Measurements from ENCODE around the gene MAP4K4.

The MAP4K4 gene

DNA sequence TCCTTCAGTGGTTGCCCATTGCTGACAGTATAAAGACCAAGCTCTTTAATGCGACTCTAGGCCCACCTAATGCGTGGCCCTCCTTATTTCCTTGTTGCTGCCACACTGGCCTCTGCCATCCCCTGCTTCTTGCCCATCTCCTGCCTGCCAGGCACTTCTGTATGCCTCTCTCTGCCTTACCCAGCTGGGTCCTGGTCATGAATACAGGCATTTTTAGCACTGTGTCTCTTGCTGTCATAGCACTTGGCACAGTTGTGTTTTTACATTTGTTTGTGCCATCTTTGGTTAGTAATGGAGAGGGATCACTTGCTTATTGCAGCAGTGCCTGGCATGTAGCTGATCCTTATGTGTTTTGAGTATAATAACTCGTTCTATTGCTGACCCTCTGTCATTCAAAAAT lies 38.7 kb downstream of the MAP4K4 start:
- no peaks in the 10 kb centered on the region for H3K9me3 ChIP-seq (ENCODE audit: insufficient read depth, low read length)
- no peak overlapping the region for H3K4me3 ChIP-seq (ENCODE audit: insufficient read depth, low read length, poor library complexity, severe bottlenecking)
- peaks cover 98% of the 10 kb centered on the region for H3K79me2 ChIP-seq (ENCODE audit: insufficient read depth, low read length)
- H3K36me3 ChIP-seq (ENCODE audit: low read length) = no peaks in the 10 kb centered on the region
- no peaks in the 10 kb centered on the region for H3K27me3 ChIP-seq (ENCODE audit: low read length)
- no peak overlapping the region for H3K9ac ChIP-seq (ENCODE audit: low read length)
- H3F3A ChIP-seq (ENCODE audit: insufficient read depth) = 0 out of 2 replicates have a peak, but pooled peaks cover 11% of the 10 kb centered on the region
- no peaks in the 10 kb centered on the region for H3K9me2 ChIP-seq (replicated peaks; ENCODE audit: insufficient read depth, low read length)
- TF ChIP-seq, protein P1, sequence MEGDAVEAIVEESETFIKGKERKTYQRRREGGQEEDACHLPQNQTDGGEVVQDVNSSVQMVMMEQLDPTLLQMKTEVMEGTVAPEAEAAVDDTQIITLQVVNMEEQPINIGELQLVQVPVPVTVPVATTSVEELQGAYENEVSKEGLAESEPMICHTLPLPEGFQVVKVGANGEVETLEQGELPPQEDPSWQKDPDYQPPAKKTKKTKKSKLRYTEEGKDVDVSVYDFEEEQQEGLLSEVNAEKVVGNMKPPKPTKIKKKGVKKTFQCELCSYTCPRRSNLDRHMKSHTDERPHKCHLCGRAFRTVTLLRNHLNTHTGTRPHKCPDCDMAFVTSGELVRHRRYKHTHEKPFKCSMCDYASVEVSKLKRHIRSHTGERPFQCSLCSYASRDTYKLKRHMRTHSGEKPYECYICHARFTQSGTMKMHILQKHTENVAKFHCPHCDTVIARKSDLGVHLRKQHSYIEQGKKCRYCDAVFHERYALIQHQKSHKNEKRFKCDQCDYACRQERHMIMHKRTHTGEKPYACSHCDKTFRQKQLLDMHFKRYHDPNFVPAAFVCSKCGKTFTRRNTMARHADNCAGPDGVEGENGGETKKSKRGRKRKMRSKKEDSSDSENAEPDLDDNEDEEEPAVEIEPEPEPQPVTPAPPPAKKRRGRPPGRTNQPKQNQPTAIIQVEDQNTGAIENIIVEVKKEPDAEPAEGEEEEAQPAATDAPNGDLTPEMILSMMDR (IDR thresholded peaks at IDR 0.05; ENCODE audit: insufficient read depth, low read length, poor library complexity, severe bottlenecking) = no peak
- no peak for TF ChIP-seq EZH2phosphoT487 (conservative IDR thresholded peaks at IDR 0.05; ENCODE audit: low read length)
- H3K27ac ChIP-seq (ENCODE audit: low read depth, low read length) = peak overlapping the region; percentile 37
- peak overlapping the region; percentile 31 for H3K4me2 ChIP-seq (ENCODE audit: low read depth, low read length, poor library complexity, severe bottlenecking)
- no peak overlapping the region for H2AFZ ChIP-seq (ENCODE audit: low read depth, low read length, severe bottlenecking)
- H4K20me1 ChIP-seq (ENCODE audit: low read depth, low read length) = peaks cover 33% of the 10 kb centered on the region; the same call in 1 of the 2 replicates

DNA sequence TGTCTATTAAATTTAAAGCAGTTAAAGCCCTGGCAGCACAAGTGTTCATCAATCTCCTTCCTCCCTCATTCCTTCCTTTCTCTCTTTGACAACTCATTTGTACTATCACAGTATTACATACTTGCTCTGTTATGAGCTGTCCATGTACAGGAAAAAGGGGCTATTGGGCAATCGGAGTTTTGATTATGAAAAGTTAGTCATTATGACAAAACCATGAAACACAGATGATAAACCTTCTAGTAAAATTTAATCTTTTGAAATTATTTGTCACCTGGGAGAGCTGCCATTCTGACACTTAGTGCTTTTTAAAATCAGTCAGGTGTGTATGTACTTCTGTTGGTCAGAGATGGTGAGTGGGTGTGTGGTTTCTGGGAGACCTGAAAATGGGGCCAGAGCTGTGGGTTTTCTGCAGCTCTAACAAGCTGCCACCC lies 39.4 kb downstream of the MAP4K4 start:
- Histone ChIP-seq H4K20me1 (ENCODE audit: low read depth, low read length) (peaks cover 31% of the 10 kb centered on the region; the same call in 1 of the 2 replicates), H3F3A (ENCODE audit: insufficient read depth) (0 out of 2 replicates have a peak, but pooled peaks cover 11% of the 10 kb centered on the region), H3K9me2 (replicated peaks; ENCODE audit: insufficient read depth, low read length) (no peaks in the 10 kb centered on the region), H3K27me3 (ENCODE audit: low read length) (no peaks in the 10 kb centered on the region), H3K9me3 (ENCODE audit: insufficient read depth, low read length) (no peaks in the 10 kb centered on the region), H3K4me3 (ENCODE audit: insufficient read depth, low read length, poor library complexity, severe bottlenecking) (no peak overlapping the region), H3K4me2 (ENCODE audit: low read depth, low read length, poor library complexity, severe bottlenecking) (peak overlapping the region; percentile 31), H2AFZ (ENCODE audit: low read depth, low read length, severe bottlenecking) (no peak overlapping the region), H3K9ac (ENCODE audit: low read length) (no peak overlapping the region), H3K79me2 (ENCODE audit: insufficient read depth, low read length) (peaks cover 98% of the 10 kb centered on the region), H3K27ac (ENCODE audit: low read depth, low read length) (peak overlapping the region; percentile 37; the same call in 1 of the 2 replicates), H3K36me3 (ENCODE audit: low read length) (no peaks in the 10 kb centered on the region)
- TF ChIP-seq EZH2phosphoT487 (conservative IDR thresholded peaks at IDR 0.05; ENCODE audit: low read length) = no peak
- TF ChIP-seq, protein P1 (IDR thresholded peaks at IDR 0.05; ENCODE audit: insufficient read depth, low read length, poor library complexity, severe bottlenecking) = no peak

DNA sequence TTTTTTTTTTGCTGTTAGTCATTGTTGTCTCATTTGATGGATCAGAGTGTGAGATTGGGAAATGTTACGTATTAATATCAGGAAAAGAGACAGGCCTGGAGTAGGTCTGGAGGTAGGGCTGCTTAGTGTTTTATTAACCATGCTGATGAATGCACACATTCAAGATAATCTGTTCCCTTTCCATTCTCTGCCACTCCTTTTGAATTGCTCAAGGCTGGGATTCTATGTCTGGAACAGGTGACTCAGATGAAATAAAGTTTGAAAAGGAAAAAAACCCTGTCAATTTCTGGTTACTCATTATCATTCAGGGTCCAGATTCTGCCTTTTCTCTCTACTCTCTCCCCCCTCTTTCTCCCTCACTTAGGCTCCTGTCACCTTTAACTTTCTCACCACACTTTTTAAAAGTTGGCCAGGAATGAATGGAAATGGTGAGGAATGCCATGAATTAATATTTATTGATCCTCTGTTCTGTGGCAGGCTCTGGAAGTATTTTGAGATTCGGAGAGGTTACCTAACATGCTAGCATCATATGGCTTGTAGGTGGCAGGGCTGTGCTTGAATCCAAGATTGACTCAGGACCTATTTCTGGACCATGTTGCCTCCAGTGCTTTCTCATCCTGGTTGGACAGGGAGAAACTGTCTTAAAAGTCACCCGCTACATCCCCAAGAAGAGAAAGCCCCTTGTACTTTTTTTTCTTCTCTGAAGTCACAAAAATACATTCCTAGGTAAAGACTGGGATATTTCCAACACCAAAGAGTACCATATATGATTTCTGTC lies 40.2 kb downstream of the MAP4K4 start:
- Histone ChIP-seq H3F3A (ENCODE audit: insufficient read depth) (0 out of 2 replicates have a peak, but pooled peaks cover 11% of the 10 kb centered on the region), H4K20me1 (ENCODE audit: low read depth, low read length) (peaks cover 26% of the 10 kb centered on the region; the same call in 1 of the 2 replicates), H3K79me2 (ENCODE audit: insufficient read depth, low read length) (peaks cover 98% of the 10 kb centered on the region), H3K27me3 (ENCODE audit: low read length) (no peaks in the 10 kb centered on the region), H3K4me2 (ENCODE audit: low read depth, low read length, poor library complexity, severe bottlenecking) (no peak overlapping the region), H3K36me3 (ENCODE audit: low read length) (no peaks in the 10 kb centered on the region), H3K27ac (ENCODE audit: low read depth, low read length) (no peak overlapping the region), H2AFZ (ENCODE audit: low read depth, low read length, severe bottlenecking) (no peak overlapping the region), H3K4me3 (ENCODE audit: insufficient read depth, low read length, poor library complexity, severe bottlenecking) (no peak overlapping the region), H3K9ac (ENCODE audit: low read length) (no peak overlapping the region), H3K9me3 (ENCODE audit: insufficient read depth, low read length) (no peaks in the 10 kb centered on the region), H3K9me2 (replicated peaks; ENCODE audit: insufficient read depth, low read length) (no peaks in the 10 kb centered on the region)
- TF ChIP-seq EZH2phosphoT487 (conservative IDR thresholded peaks at IDR 0.05; ENCODE audit: low read length) = no peak
- TF ChIP-seq, protein P1 (IDR thresholded peaks at IDR 0.05; ENCODE audit: insufficient read depth, low read length, poor library complexity, severe bottlenecking) = no peak
